ENCODE data around the gene ILF3. TPM values are rescaled to one million over a fixed set of nuclear protein-coding genes. Genes with fewer than 3 reads are reported as not detected.

Gene ILF3
- total and polyA plus RNA-seq, 2 experiments from 2014 or later: 573 to 616 TPM

GRCh38 chr19:10695401-10696398 is 41.6 kb downstream of the ILF3 start:
- peaks cover 17% of the 10 kb centered on the region for H3K4me1 Mint-ChIP-seq
- H3K36me3 Mint-ChIP-seq (ENCODE audit: low read depth): peaks cover 24% of the 10 kb centered on the region
- H3K27ac ChIP-seq (ENCODE audit: low read depth): peak overlapping the region; percentile 89
- peaks cover 32% of the 10 kb centered on the region for H3K27me3 Mint-ChIP-seq (ENCODE audit: insufficient read depth, low read depth, poor library complexity)
- peaks cover 41% of the 10 kb centered on the region for H3F3A ChIP-seq (replicated peaks; ENCODE audit: low read depth)
- peaks cover 5% of the 10 kb centered on the region; the same call in 1 of the 2 replicates for H3K4me1 ChIP-seq (ENCODE audit: insufficient read depth)
- peak overlapping the region; percentile 63 for H3K4me3 Mint-ChIP-seq
- peak; percentile 79 for ATAC-seq
- H4K20me1 ChIP-seq (replicated peaks; ENCODE audit: insufficient read depth): peaks cover 27% of the 10 kb centered on the region
- H3K36me3 ChIP-seq (ENCODE audit: insufficient read depth): peaks cover 19% of the 10 kb centered on the region
- DNase-seq (ENCODE audit: low spot score): peak; percentile 99
- no peaks in the 10 kb centered on the region; the same call in none of the 3 replicates for H3K9me3 Mint-ChIP-seq
- H3K9me2 ChIP-seq (ENCODE audit: insufficient read depth): no peaks in the 10 kb centered on the region
- H3K4me2 ChIP-seq: peak overlapping the region; percentile 79
- TF ChIP-seq ZNF114 (CRISPR knock-in tag; IDR thresholded peaks at IDR 0.05): no peak
- no peak for TF ChIP-seq NANOG (IDR thresholded peaks at IDR 0.05; ENCODE audit: borderline replicate concordance)
- TF ChIP-seq POLR2AphosphoS5 (IDR thresholded peaks at IDR 0.05; ENCODE audit: low read depth): no peak
- no peak for TF ChIP-seq ETS1 (IDR thresholded peaks at IDR 0.05)
- no peak for TF ChIP-seq EZH2phosphoT487 (IDR thresholded peaks at IDR 0.05; ENCODE audit: unreplicated experiment)
- TF ChIP-seq ZNF331 (CRISPR knock-in tag; IDR thresholded peaks at IDR 0.05; ENCODE audit: low read depth): no peak
- no peak for TF ChIP-seq ZNF462 (CRISPR knock-in tag; IDR thresholded peaks at IDR 0.05)
- TF ChIP-seq CREB1 (CRISPR knock-in tag; IDR thresholded peaks at IDR 0.05; ENCODE audit: low read depth): peak; percentile 30; the same call in 1 of the 2 replicates
- peak in 1 of 2 experiments; percentile 15; a peak in 1 of 4 replicates for TF ChIP-seq CTCF (conservative IDR thresholded peaks at IDR 0.05; ENCODE audit: low read depth in 2 of 2)
- no peak for TF ChIP-seq STAT1 (IDR thresholded peaks at IDR 0.05; ENCODE audit: unreplicated experiment)
- TF ChIP-seq JUNB (IDR thresholded peaks at IDR 0.05; ENCODE audit: unreplicated experiment): no peak
- TF ChIP-seq EZH2 (IDR thresholded peaks at IDR 0.05; ENCODE audit: low read depth, unreplicated experiment): no peak
- peak; percentile 100 for TF ChIP-seq REST (IDR thresholded peaks at IDR 0.05; ENCODE audit: unreplicated experiment)
- H3K27me3 ChIP-seq (ENCODE audit: insufficient read depth): no peaks in the 10 kb centered on the region
- H3K79me2 ChIP-seq (replicated peaks; ENCODE audit: insufficient read depth): no peaks in the 10 kb centered on the region
- H3K4me3 ChIP-seq: peak overlapping the region; percentile 50
- no peak overlapping the region for H2AFZ ChIP-seq
- H3K27ac Mint-ChIP-seq: peak overlapping the region; percentile 90
